Activated naive CD8-positive, alpha-beta T cell treated with anti-CD3 and anti-CD28 coated beads, Interleukin-2, amount 10 ng/mL, durations not matched to agents 7 days and 5 days (primary cell): ENCODE measurements around the gene CAMK2D. TPM values are rescaled to one million over a fixed set of nuclear protein-coding genes. Genes with fewer than 3 reads are reported as not detected.

Experiments
- ATAC-seq: fragments of 150-1000 bp; cut with Tn5 transposase; one replicate; pipeline ENCODE4 v1.10.0; 2021; ENCODE audit warnings: low read depth, moderate library complexity
- POLR2A ChIA-PET: fragments of 350-600 bp; sonication (Branson Sonifier 250); formaldehyde crosslinking; loops from one replicate; lab custom pipeline; 2021; ENCODE audit warnings: antibody characterized with exemption; lab: Charles Lee
- DNase-seq: peaks from one replicate; pipeline ENCODE4 v3.0.0; 2021
- H3K27ac Mint-ChIP-seq: one replicate; pipeline ENCODE4 v1.8.0; 2022; ENCODE audit warnings: mild to moderate bottlenecking, mixed read lengths
- H3K27me3 Mint-ChIP-seq: one replicate; pipeline ENCODE4 v1.8.0; 2022; ENCODE audit warnings: mild to moderate bottlenecking, moderate library complexity, mixed read lengths
- H3K36me3 Mint-ChIP-seq: one replicate; pipeline ENCODE4 v1.8.0; 2021; ENCODE audit warnings: mild to moderate bottlenecking, mixed read lengths
- H3K4me1 Mint-ChIP-seq: one replicate; pipeline ENCODE4 v1.8.0; 2021; ENCODE audit warnings: mixed read lengths
- H3K4me3 Mint-ChIP-seq: one replicate; pipeline ENCODE4 v1.8.0; 2022; ENCODE audit warnings: mild to moderate bottlenecking, moderate library complexity, mixed read lengths
- H3K9me3 Mint-ChIP-seq: one replicate; pipeline ENCODE4 v1.8.0; 2021; ENCODE audit warnings: mixed read lengths
- total RNA-seq, 2 experiments: library from RNA; stranded (reverse); gene quantifications; one replicate each; pipeline ENCODE4 v1.2.3, GENCODE V29; 2021

Gene CAMK2D
- total RNA-seq, 2 experiments from 2014 or later: 34.8 to 35.5 TPM

DNA sequence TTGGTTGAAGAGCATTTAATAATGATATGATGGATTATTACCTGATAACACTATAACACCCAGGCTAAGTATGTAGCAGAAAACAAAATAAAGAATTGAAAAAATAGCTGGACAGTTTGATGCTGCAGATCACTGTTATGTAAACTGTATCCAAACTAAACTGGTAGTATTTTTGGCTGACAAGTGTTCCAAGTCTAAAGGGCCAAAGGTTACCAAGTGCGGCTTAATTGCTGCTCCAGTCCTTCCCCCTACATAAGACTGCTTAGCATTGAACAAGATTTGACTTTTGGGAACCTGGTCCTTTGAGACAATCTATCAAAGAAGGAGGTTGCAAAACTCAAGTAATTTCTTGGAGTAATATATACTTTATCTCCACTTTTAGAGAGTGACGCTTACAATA lies 249.6 kb downstream of the CAMK2D start:
- H3K27me3 Mint-ChIP-seq: no peaks in the 10 kb centered on the region
- H3K4me1 Mint-ChIP-seq: no peaks in the 10 kb centered on the region
- H3K36me3 Mint-ChIP-seq: peaks cover 26% of the 10 kb centered on the region
- no peak for DNase-seq
- ATAC-seq: no peak
- POLR2A ChIA-PET: no interaction called here
- H3K27ac Mint-ChIP-seq: no peak overlapping the region
- peaks cover 1% of the 10 kb centered on the region for H3K9me3 Mint-ChIP-seq
- no peak overlapping the region for H3K4me3 Mint-ChIP-seq

DNA sequence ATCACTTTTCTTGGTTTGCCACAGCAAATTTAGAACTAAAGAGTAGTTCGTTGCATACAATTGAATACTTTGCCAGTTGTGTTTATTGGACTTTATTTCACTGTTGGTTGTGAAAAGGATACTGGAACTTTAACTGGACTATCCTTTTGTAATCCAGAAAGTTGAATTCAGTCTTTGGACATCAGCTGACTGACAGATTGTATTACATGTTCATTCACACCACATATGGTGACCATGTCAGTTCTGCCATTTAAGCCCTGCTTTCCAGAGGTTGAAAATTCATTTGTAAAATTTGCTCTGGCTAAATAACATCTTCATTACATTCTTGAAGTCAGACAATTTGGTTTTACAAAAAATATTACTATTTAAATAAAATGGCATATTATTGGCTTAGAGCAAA lies 251.7 kb downstream of the CAMK2D start:
- ATAC-seq: no peak
- H3K4me1 Mint-ChIP-seq: peaks cover 2% of the 10 kb centered on the region
- H3K36me3 Mint-ChIP-seq: peaks cover 32% of the 10 kb centered on the region
- POLR2A ChIA-PET: no interaction called here
- DNase-seq: no peak
- H3K9me3 Mint-ChIP-seq: peaks cover 1% of the 10 kb centered on the region
- H3K27ac Mint-ChIP-seq: no peak overlapping the region
- no peaks in the 10 kb centered on the region for H3K27me3 Mint-ChIP-seq
- no peak overlapping the region for H3K4me3 Mint-ChIP-seq

DNA sequence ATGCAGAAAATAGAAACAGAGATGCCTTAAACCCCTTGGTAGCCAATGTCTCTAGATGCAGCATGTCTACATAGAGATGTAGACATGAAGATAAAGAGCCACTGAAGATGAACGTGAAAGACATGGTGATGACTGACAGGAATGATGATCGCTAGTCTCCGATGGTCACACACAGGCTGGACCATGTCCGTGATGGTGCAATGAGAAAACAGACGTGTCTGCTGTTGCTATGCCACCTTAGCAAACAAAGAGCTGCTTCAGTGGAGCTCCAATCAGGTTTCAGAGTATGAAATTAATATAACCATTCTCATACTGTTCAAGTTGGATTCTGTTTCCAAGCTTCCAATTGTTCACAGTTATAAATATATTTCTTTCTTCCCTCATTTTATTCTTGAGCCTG lies 256.5 kb downstream of the CAMK2D start:
- POLR2A ChIA-PET: no interaction called here
- peaks cover 26% of the 10 kb centered on the region for H3K36me3 Mint-ChIP-seq
- no peaks in the 10 kb centered on the region for H3K9me3 Mint-ChIP-seq
- H3K27ac Mint-ChIP-seq: no peak overlapping the region
- no peaks in the 10 kb centered on the region for H3K27me3 Mint-ChIP-seq
- no peak overlapping the region for H3K4me3 Mint-ChIP-seq
- peaks cover 2% of the 10 kb centered on the region for H3K4me1 Mint-ChIP-seq
- ATAC-seq (no peak), DNase-seq (no peak)

DNA sequence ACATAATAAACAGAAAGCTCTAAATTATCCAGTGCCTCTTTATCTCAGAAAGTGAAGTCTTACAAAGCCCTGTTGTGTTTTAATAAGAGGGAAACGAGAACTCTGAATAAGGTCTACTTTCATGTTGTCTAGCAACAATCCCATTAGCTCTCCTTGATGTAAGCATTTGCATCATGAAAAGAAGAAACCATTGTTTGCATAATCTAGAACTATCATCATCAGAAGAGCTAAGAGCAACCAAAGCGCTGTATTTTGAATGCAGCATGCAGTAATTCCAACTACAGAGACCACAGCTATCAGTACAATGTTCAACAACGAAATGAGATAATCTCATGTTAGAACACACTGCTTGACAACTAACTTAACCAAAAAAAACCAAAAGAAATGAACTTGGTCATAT lies 257.1 kb downstream of the CAMK2D start:
- Mint-ChIP-seq H3K4me1 (peaks cover 2% of the 10 kb centered on the region), H3K9me3 (no peaks in the 10 kb centered on the region), H3K27ac (no peak overlapping the region), H3K36me3 (peaks cover 30% of the 10 kb centered on the region), H3K27me3 (no peaks in the 10 kb centered on the region), H3K4me3 (no peak overlapping the region)
- no peak for ATAC-seq
- no peak for DNase-seq
- POLR2A ChIA-PET: no interaction called here

DNA sequence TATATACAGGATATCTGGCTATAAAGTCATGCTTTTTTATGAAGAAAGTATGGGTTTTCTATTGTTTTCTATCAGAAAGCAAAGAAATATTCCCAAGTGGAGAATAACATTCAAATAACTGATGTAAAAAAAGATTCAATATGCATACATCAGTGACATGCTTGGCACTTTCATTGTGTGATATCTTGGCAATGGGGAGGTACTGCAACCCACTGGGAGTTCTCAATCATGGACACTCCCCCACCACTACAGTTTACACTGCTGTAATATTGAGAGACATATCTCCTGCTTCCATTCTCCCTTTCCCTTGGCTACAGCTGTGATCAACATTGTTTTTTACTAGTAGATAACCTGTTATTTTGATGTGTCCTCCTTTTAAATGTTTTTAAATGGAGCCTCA lies 257.8 kb downstream of the CAMK2D start:
- ATAC-seq (no peak), DNase-seq (no peak)
- Mint-ChIP-seq H3K4me3 (no peak overlapping the region), H3K27me3 (no peaks in the 10 kb centered on the region), H3K9me3 (no peaks in the 10 kb centered on the region), H3K4me1 (peaks cover 2% of the 10 kb centered on the region), H3K36me3 (peaks cover 30% of the 10 kb centered on the region), H3K27ac (no peak overlapping the region)
- POLR2A ChIA-PET: no interaction called here

DNA sequence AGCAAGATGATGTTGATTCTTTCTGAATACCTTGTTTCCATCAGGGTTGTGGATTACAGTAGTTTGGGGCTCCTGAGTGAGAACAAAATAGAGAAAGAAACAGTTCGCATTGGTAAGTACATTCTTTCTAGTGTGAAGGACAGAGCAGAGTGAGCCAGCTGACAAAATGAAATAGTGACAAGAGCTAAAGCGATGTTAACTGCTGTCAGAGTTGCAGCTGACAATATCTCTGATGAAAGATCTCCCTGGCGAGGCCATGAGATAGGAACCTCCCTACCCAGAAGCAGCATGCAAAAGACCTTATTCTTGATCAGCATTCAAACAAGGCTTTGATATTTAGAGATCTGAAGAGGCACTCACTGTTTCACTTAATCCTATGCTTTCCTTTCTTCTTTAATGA lies 258.6 kb downstream of the CAMK2D start:
- peaks cover 2% of the 10 kb centered on the region for H3K4me1 Mint-ChIP-seq
- no peak overlapping the region for H3K4me3 Mint-ChIP-seq
- POLR2A ChIA-PET: no interaction called here
- H3K27me3 Mint-ChIP-seq: no peaks in the 10 kb centered on the region
- no peaks in the 10 kb centered on the region for H3K9me3 Mint-ChIP-seq
- ATAC-seq: no peak
- H3K36me3 Mint-ChIP-seq: peaks cover 27% of the 10 kb centered on the region
- no peak for DNase-seq
- H3K27ac Mint-ChIP-seq: no peak overlapping the region

DNA sequence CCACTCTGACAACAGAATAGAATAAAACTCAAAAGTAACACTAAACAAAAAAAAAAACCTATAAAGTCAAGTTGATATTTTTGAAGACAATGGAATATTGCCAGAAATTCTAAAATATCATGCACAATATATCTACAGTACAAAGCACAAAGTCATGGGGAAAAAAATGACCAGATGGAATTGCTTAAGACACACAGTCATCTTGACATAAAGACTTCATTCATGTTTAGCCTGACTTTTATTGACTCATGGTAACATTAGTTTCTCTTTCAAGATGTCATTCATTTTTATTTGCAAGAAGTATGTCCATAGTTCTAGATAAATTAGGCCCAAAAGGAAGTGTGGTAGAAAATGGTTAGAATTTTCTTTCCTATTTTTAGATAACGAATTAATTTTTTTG lies 259.1 kb downstream of the CAMK2D start:
- no peak overlapping the region for H3K27ac Mint-ChIP-seq
- no peak overlapping the region for H3K4me3 Mint-ChIP-seq
- ATAC-seq (no peak), DNase-seq (no peak)
- H3K36me3 Mint-ChIP-seq: peaks cover 31% of the 10 kb centered on the region
- no peaks in the 10 kb centered on the region for H3K27me3 Mint-ChIP-seq
- POLR2A ChIA-PET: no interaction called here
- H3K4me1 Mint-ChIP-seq: peaks cover 2% of the 10 kb centered on the region
- H3K9me3 Mint-ChIP-seq: no peaks in the 10 kb centered on the region

DNA sequence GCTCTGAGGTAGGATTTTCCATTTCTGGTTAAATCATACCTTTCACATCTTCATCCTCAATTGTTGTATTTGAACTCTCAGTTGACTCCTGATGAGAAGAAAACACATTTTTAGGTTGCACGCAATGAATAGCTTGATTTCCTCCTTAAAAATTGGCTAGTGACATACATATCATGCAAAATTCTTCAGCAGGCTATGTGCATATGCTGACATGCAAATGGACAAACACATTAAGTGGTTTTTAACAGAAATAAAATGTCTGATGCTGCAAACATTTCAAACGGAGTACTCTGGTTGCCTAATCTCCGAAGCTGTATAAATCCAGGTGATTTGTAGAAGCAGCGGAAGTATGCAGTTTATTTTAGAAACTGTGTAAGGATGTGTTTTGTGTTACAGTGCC lies 261.1 kb downstream of the CAMK2D start:
- Mint-ChIP-seq H3K36me3 (peaks cover 48% of the 10 kb centered on the region), H3K4me1 (peaks cover 2% of the 10 kb centered on the region), H3K4me3 (no peak overlapping the region), H3K9me3 (peaks cover 7% of the 10 kb centered on the region), H3K27me3 (no peaks in the 10 kb centered on the region), H3K27ac (no peak overlapping the region)
- POLR2A ChIA-PET: no interaction called here
- DNase-seq (no peak), ATAC-seq (no peak)

DNA sequence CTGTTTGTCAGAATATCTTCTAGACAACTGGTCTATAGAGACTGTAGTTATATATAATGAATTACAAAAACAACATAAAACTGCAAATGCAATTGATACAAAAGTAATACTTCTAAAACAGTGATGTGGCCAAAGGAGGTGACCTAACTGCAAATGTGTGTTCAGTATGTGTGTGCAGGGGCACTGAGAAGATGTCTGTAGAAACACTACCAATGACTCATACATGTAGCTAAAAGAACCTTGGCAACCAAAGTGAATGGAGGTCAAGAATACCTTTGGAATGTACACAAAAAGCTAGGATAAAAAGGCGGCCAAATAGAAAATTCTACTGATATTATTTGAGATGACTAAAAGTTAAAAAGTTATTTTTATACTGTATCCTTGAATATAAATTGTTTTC lies 261.8 kb downstream of the CAMK2D start:
- DNase-seq: no peak
- no peak for ATAC-seq
- Mint-ChIP-seq H3K27ac (no peak overlapping the region), H3K36me3 (peaks cover 50% of the 10 kb centered on the region), H3K4me3 (no peak overlapping the region), H3K9me3 (peaks cover 11% of the 10 kb centered on the region), H3K27me3 (no peaks in the 10 kb centered on the region), H3K4me1 (no peaks in the 10 kb centered on the region)
- POLR2A ChIA-PET: no interaction called here

DNA sequence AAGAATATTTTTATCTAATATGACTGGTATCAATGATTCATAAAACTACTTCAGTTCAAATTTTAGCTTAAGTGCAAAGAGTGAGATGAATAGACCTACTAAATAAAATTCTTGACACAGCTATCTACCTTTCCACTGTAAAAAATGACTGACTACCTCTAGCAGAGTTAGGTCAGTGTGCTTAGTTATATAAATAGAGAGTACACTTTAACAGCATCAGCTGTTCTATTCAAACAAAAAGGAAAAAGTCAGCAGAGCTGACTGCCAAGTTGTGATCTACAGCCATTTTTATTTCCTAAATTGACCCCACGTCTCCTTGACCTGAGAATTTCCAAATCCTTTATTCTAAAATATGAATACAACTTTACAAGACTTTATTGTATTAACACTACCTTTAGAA lies 262.4 kb downstream of the CAMK2D start:
- ATAC-seq (no peak), DNase-seq (no peak)
- Mint-ChIP-seq H3K27ac (no peak overlapping the region), H3K4me3 (no peak overlapping the region), H3K4me1 (no peaks in the 10 kb centered on the region), H3K27me3 (no peaks in the 10 kb centered on the region), H3K36me3 (peaks cover 47% of the 10 kb centered on the region), H3K9me3 (peaks cover 11% of the 10 kb centered on the region)
- POLR2A ChIA-PET: no interaction called here

DNA sequence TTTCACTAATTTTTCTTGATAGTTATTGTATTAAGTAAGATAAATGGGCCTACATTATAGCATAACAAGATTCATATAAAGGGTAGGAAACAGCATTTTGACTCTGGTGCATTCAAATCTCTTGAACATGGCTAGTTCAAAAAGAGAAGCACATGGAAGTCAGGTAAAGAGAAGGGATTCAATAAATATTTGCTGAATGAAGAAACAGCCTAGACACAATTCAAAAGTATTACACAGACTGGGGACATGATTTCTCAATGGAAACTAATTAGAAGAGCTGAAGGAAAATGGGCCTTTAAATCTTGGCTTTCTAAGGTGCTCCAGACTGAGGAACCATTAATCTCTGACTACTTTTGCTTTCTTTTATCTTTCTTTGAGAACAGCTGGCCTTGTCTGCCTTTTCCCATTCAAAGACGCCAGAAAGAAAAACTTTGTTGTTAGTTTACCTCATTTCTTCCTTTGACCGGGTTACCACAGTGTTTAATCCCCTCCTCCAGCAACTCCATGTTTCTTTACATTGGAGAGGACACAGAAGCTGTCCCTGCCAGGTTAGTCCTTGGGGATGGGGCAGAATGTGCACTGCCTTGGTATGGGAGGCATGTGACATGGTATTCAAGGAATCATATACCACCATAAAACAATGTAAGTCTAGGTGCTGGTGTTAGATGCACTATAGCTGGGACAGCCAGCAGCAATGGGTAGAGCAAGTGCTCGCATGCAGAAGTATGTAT lies 264.2 kb downstream of the CAMK2D start:
- Mint-ChIP-seq H3K27ac (no peak overlapping the region), H3K27me3 (no peaks in the 10 kb centered on the region), H3K4me1 (no peaks in the 10 kb centered on the region), H3K4me3 (no peak overlapping the region), H3K36me3 (peaks cover 40% of the 10 kb centered on the region), H3K9me3 (peaks cover 11% of the 10 kb centered on the region)
- POLR2A ChIA-PET: interaction anchor here (0.7 kb wide), 1 partner anchor 53 kb away, joined by 4 read pairs; no protein-coding TSS in a partner anchor
- ATAC-seq (no peak), DNase-seq (no peak)

DNA sequence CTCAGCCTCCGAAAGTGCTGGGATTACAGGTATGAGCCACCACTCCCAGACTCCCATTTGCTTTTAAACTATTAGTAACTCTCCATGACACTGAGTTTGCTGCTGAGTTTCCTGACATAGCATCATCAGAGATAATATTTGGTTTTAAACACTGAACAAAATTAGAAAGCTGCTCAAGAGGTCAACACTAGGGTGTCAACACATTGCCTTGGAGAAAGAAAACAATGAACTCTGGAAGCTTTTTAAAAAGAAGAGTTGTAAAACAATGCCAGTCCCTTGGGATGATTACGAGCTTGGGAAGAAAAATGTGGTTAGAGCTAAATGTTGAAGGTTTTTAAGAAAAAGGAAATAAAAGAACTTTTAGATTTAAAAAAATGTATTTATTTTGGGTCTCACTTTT lies 264.8 kb downstream of the CAMK2D start:
- POLR2A ChIA-PET: interaction anchor here (0.7 kb wide), 1 partner anchor 53 kb away, joined by 4 read pairs; no protein-coding TSS in a partner anchor
- H3K36me3 Mint-ChIP-seq: peaks cover 37% of the 10 kb centered on the region
- no peak overlapping the region for H3K4me3 Mint-ChIP-seq
- ATAC-seq (no peak), DNase-seq (no peak)
- H3K27ac Mint-ChIP-seq: no peak overlapping the region
- H3K27me3 Mint-ChIP-seq: no peaks in the 10 kb centered on the region
- no peaks in the 10 kb centered on the region for H3K4me1 Mint-ChIP-seq
- peaks cover 11% of the 10 kb centered on the region for H3K9me3 Mint-ChIP-seq

DNA sequence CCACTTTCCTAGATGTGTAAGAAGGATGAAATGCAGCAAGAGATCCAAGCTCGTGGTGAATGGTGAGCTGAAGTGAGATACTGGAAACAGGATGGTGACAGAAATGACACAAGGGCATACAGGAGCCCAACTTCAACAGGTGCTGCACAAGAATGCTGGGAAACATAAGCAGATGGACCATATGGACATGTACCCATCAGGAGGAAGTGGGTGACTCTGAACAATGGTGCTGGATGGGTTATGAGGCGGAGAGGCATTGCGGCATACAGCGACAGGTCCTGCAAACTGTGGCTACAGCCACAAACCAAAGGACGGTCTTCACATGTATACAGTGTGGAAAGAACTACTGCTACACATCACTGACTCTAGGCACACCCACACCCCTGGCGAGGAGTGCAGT lies 265.7 kb downstream of the CAMK2D start:
- POLR2A ChIA-PET: no interaction called here
- H3K27me3 Mint-ChIP-seq: no peaks in the 10 kb centered on the region
- ATAC-seq: no peak
- H3K9me3 Mint-ChIP-seq: peaks cover 11% of the 10 kb centered on the region
- H3K27ac Mint-ChIP-seq: no peak overlapping the region
- peaks cover 37% of the 10 kb centered on the region for H3K36me3 Mint-ChIP-seq
- no peak for DNase-seq
- no peak overlapping the region for H3K4me3 Mint-ChIP-seq
- no peaks in the 10 kb centered on the region for H3K4me1 Mint-ChIP-seq

DNA sequence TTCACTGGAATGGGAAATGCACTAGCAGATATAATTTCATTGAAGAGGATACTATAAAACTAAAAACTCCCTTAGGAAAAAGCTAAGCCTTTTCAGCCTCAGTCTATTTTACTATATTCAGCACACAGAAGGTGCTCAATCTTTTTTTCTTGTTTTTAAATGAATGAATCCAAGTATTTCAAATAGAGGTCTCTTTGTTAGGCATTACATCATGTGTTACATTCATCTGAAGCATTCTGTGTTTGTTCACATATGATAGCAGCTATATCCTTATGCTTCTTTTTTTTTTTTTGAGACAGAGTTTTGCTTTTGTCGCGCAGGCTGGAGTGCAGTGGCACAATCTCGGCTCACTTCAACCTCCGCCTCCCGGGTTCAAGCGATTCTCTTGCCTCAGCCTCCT lies 278.4 kb downstream of the CAMK2D start:
- Mint-ChIP-seq H3K27me3 (no peaks in the 10 kb centered on the region), H3K4me3 (no peak overlapping the region), H3K4me1 (no peaks in the 10 kb centered on the region), H3K36me3 (peaks cover 32% of the 10 kb centered on the region), H3K27ac (no peak overlapping the region), H3K9me3 (peaks cover 1% of the 10 kb centered on the region)
- POLR2A ChIA-PET: no interaction called here
- ATAC-seq (no peak), DNase-seq (no peak)
